HUES48 (cell line): ENCODE measurements around the gene ADAT2.
A peak's percentile ranks its signal among the peaks of the same experiment; 100 is the strongest.

Source experiments
- H3K27ac ChIP-seq: one replicate; pipeline ENCODE4 v1.7.0; 2013; ENCODE audit warnings: low read depth, low read length, inconsistent platforms
- H3K27me3 ChIP-seq: 2 replicates; pipeline ENCODE4 v1.6.1; 2013; ENCODE audit warnings: mild to moderate bottlenecking, low read length; ENCODE audit not compliant: control insufficient read depth, insufficient read depth
- H3K36me3 ChIP-seq: 2 replicates; pipeline ENCODE4 v1.6.1; 2013; ENCODE audit warnings: low read length; ENCODE audit not compliant: control insufficient read depth, insufficient read depth
- H3K4me1 ChIP-seq: 2 replicates; pipeline ENCODE4 v1.6.1; 2013; ENCODE audit warnings: mild to moderate bottlenecking, low read length; ENCODE audit not compliant: control insufficient read depth, insufficient read depth
- H3K4me3 ChIP-seq: 2 replicates; pipeline ENCODE4 v1.5.1; 2013; ENCODE audit warnings: mild to moderate bottlenecking, low read depth, low read length
- H3K9ac ChIP-seq: 2 replicates; pipeline ENCODE4 v1.6.1; 2013; ENCODE audit warnings: mild to moderate bottlenecking, low read depth, low read length, moderate library complexity
- H3K9me3 ChIP-seq: 2 replicates; pipeline ENCODE4 v1.6.1; 2013; ENCODE audit warnings: low read length; ENCODE audit not compliant: control insufficient read depth, insufficient read depth

Gene ADAT2

GRCh38 chr6:143396497-143397226 lies 53.8 kb downstream of the ADAT2 start:
- H3K9ac ChIP-seq: no peak overlapping the region
- H3K4me1 ChIP-seq: peaks cover 23% of the 10 kb centered on the region
- H3K4me3 ChIP-seq: no peak overlapping the region

GRCh38 chr6:143395699-143396098 lies 54.8 kb downstream of the ADAT2 start:
- no peak overlapping the region for H3K27ac ChIP-seq

More at GRCh38 chr6:143396497-143397226, 53.8 kb downstream of the ADAT2 start:
- H3K36me3 ChIP-seq: no peaks in the 10 kb centered on the region
- no peaks in the 10 kb centered on the region for H3K27me3 ChIP-seq
- peak overlapping the region; percentile 83 for H3K27ac ChIP-seq
- no peaks in the 10 kb centered on the region for H3K9me3 ChIP-seq

GRCh38 chr6:143394389-143394788 lies 56.1 kb downstream of the ADAT2 start:
- Histone ChIP-seq H3K27ac (no peak overlapping the region), H3K27me3 (no peaks in the 10 kb centered on the region), H3K9me3 (no peaks in the 10 kb centered on the region), H3K4me3 (no peak overlapping the region), H3K4me1 (peaks cover 8% of the 10 kb centered on the region; the same call in 1 of the 2 replicates), H3K36me3 (no peaks in the 10 kb centered on the region), H3K9ac (no peak overlapping the region)

More at GRCh38 chr6:143395699-143396098, 54.8 kb downstream of the ADAT2 start:
- Histone ChIP-seq H3K9ac (no peak overlapping the region), H3K27me3 (no peaks in the 10 kb centered on the region), H3K4me1 (peaks cover 17% of the 10 kb centered on the region; the same call in 1 of the 2 replicates), H3K4me3 (no peak overlapping the region), H3K36me3 (no peaks in the 10 kb centered on the region), H3K9me3 (no peaks in the 10 kb centered on the region)

- no peaks in the 10 kb centered on the region for H3K9me3 ChIP-seq
- no peaks in the 10 kb centered on the region for H3K4me1 ChIP-seq
- H3K36me3 ChIP-seq: no peaks in the 10 kb centered on the region
- H3K9ac ChIP-seq: no peak overlapping the region
- no peaks in the 10 kb centered on the region for H3K27me3 ChIP-seq
- no peak overlapping the region for H3K4me3 ChIP-seq
- H3K27ac ChIP-seq: no peak overlapping the region
Measured at GRCh38 chr6:143390278-143390677, 60.2 kb downstream of the ADAT2 start.

- H3K27me3 ChIP-seq: no peaks in the 10 kb centered on the region
- H3K36me3 ChIP-seq: no peaks in the 10 kb centered on the region
- H3K9me3 ChIP-seq: no peaks in the 10 kb centered on the region
- H3K9ac ChIP-seq: no peak overlapping the region
- H3K27ac ChIP-seq: no peak overlapping the region
- H3K4me3 ChIP-seq: no peak overlapping the region
- H3K4me1 ChIP-seq: 0 out of 2 replicates have a peak, but pooled peaks cover 2% of the 10 kb centered on the region
Measured at GRCh38 chr6:143385636-143386035, 64.9 kb downstream of the ADAT2 start.

GRCh38 chr6:143376861-143377260 lies 73.6 kb downstream of the ADAT2 start:
- no peak overlapping the region for H3K27ac ChIP-seq
- H3K4me3 ChIP-seq: no peak overlapping the region
- H3K9ac ChIP-seq: no peak overlapping the region
- H3K36me3 ChIP-seq: no peaks in the 10 kb centered on the region
- H3K4me1 ChIP-seq: no peaks in the 10 kb centered on the region
- no peaks in the 10 kb centered on the region for H3K27me3 ChIP-seq
- no peaks in the 10 kb centered on the region for H3K9me3 ChIP-seq

GRCh38 chr6:143376375-143376774 lies 74.1 kb downstream of the ADAT2 start:
- Histone ChIP-seq H3K27me3 (no peaks in the 10 kb centered on the region), H3K9ac (no peak overlapping the region), H3K4me3 (no peak overlapping the region), H3K4me1 (no peaks in the 10 kb centered on the region), H3K9me3 (no peaks in the 10 kb centered on the region), H3K27ac (no peak overlapping the region), H3K36me3 (no peaks in the 10 kb centered on the region)

GRCh38 chr6:143375022-143375585 lies 75.4 kb downstream of the ADAT2 start:
- H3K36me3 ChIP-seq: no peaks in the 10 kb centered on the region
- no peak overlapping the region for H3K4me3 ChIP-seq
- no peaks in the 10 kb centered on the region for H3K4me1 ChIP-seq
- no peaks in the 10 kb centered on the region for H3K9me3 ChIP-seq
- no peak overlapping the region for H3K27ac ChIP-seq
- H3K9ac ChIP-seq: no peak overlapping the region
- no peaks in the 10 kb centered on the region for H3K27me3 ChIP-seq

GRCh38 chr6:143374014-143374413 lies 76.5 kb downstream of the ADAT2 start:
- Histone ChIP-seq H3K27ac (no peak overlapping the region), H3K4me3 (no peak overlapping the region), H3K27me3 (no peaks in the 10 kb centered on the region)

More at GRCh38 chr6:143374014-143374413, 76.5 kb downstream of the ADAT2 start:
- H3K36me3 ChIP-seq: no peaks in the 10 kb centered on the region
- H3K9ac ChIP-seq: no peak overlapping the region
- no peaks in the 10 kb centered on the region for H3K9me3 ChIP-seq
- no peaks in the 10 kb centered on the region; the same call in 1 of the 2 replicates for H3K4me1 ChIP-seq
